Measurements from ENCODE around the gene RFX4.

RFX4 gene

GRCh38 chr12:106582641-106583230 lies at the start of gene RFX4:
Gene RFX4, plus strand, starts transcription at chr12:106583004. Its CDS starts 317 bp downstream, at chr12:106583321.
- no peak for DNase-seq

- DNase-seq = no peak
These were observed 41.6 kb upstream of the RFX4 start for GRCh38 chr12:106541201-106541600.

- DNase-seq = peak; percentile 41
These were observed 31.4 kb upstream of the RFX4 start for GRCh38 chr12:106551410-106551809.

GRCh38 chr12:106552228-106552627 lies 30.6 kb upstream of the RFX4 start:
- no peak for DNase-seq

- DNase-seq = no peak
These were observed 18.0 kb upstream of the RFX4 start for GRCh38 chr12:106564678-106565329.

GRCh38 chr12:106566771-106567170 lies 16.0 kb upstream of the RFX4 start:
- no peak for DNase-seq

GRCh38 chr12:106573239-106573638 lies 9.6 kb upstream of the RFX4 start:
- DNase-seq = no peak

GRCh38 chr12:106576848-106577247 lies 6.0 kb upstream of the RFX4 start:
- no peak for DNase-seq

- DNase-seq = no peak
These were observed 1.9 kb upstream of the RFX4 start for GRCh38 chr12:106580671-106581508.

GRCh38 chr12:106581543-106582248 lies 1.1 kb upstream of the RFX4 start:
- no peak for DNase-seq

- no peak for DNase-seq
These were observed 584 bp upstream of the RFX4 start for GRCh38 chr12:106582249-106582591.

GRCh38 chr12:106583242-106584103 lies 669 bp downstream of the RFX4 start:
- no peak for DNase-seq

- no peak for DNase-seq
These were observed 1.6 kb downstream of the RFX4 start for GRCh38 chr12:106584104-106585064.

- DNase-seq = no peak
These were observed 2.3 kb downstream of the RFX4 start for GRCh38 chr12:106585105-106585520.

- DNase-seq = no peak
These were observed 2.9 kb downstream of the RFX4 start for GRCh38 chr12:106585521-106586277.

GRCh38 chr12:106586278-106586802 lies 3.5 kb downstream of the RFX4 start:
- no peak for DNase-seq

GRCh38 chr12:106586803-106587684 lies 4.2 kb downstream of the RFX4 start:
- DNase-seq = no peak

- DNase-seq = no peak
These were observed 6.0 kb downstream of the RFX4 start for GRCh38 chr12:106588771-106589170.

GRCh38 chr12:106590601-106591000 lies 7.8 kb downstream of the RFX4 start:
- no peak for DNase-seq

Data from SHP77 treated with DMSO at 0.1 percent for 48 hours (cell line).